ENCODE data around the gene DCAF12. TPM values are rescaled to one million over a fixed set of nuclear protein-coding genes. Genes with fewer than 3 reads are reported as not detected.

Gene DCAF12
- total RNA-seq, 3 donors from 2014 or later (not counting 1 experiment from before 2014, with no cell fraction given), result 14.9 to 24.3 (median 21.3) TPM

- DNase-seq (no peak), ATAC-seq (no peak)
- no peak for TF ChIP-seq CTCF (IDR thresholded peaks at IDR 0.05)
- H3K27ac ChIP-seq (ENCODE audit: low read length), result no peak overlapping the region
- 98% methylated on average over 5 of the region's 5 CpGs for WGBS (ENCODE audit: insufficient coverage)
- Mint-ChIP-seq H3K4me1 (peaks cover 7 to 21% of the 10 kb centered on the region in 2 donors), H3K9me3 (no peaks in the 10 kb centered on the region), H3K36me3 (peaks cover 11% of the 10 kb centered on the region), H3K27me3 (ENCODE audit: low read depth in 2 of 2) (no peaks in the 10 kb centered on the region), H3K27ac (peak overlapping the region in 1 of 2 donors; percentile 69), H3K4me3 (no peak overlapping the region)
- no peak overlapping the region for H3K4me3 ChIP-seq (ENCODE audit: low read length)
- intact Hi-C loops (cut with micrococcal nuclease), result no loop called here
- H3K4me1 ChIP-seq (ENCODE audit: control insufficient read depth, insufficient read depth, low read length), result no peaks in the 10 kb centered on the region
- H3K27me3 ChIP-seq (ENCODE audit: control insufficient read depth, insufficient read depth, low read length), result no peaks in the 10 kb centered on the region
- H3K9me3 ChIP-seq (ENCODE audit: control insufficient read depth, insufficient read depth, low read length), result no peaks in the 10 kb centered on the region
- H3K36me3 ChIP-seq (ENCODE audit: control insufficient read depth, insufficient read depth, low read length), result peaks cover 66% of the 10 kb centered on the region
Measured at GRCh38 chr9:34106110-34106509, 20.4 kb downstream of the DCAF12 start.

DNA sequence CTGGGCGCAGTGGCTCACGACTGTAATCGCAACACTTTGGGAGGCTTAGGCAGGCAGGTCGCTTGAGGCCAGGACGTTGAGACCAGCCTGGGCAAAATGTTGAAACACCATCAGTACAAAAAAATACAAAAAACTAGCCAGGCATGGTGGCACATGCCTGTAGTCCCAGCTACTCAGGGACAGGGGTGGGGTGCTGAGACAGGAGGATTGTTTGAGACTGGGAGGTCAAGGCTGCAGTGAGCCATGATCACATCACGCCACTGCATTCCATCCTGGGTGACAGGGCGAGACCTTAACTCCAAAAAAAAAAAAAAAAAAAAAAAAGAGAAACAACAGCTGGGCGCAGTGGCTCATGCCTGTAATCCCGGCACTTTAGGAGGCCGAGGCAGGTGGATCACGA is 23.7 kb downstream of the DCAF12 start:
- DNase-seq, result no peak
- Mint-ChIP-seq H3K4me1 (peaks cover 0 to under 1% of the 10 kb centered on the region in 2 donors), H3K9me3 (no peaks in the 10 kb centered on the region), H3K4me3 (no peak overlapping the region), H3K27ac (no peak overlapping the region), H3K36me3 (peaks cover 11% of the 10 kb centered on the region), H3K27me3 (ENCODE audit: low read depth in 2 of 2) (no peaks in the 10 kb centered on the region)
- Histone ChIP-seq H3K4me1 (ENCODE audit: control insufficient read depth, insufficient read depth, low read length) (no peaks in the 10 kb centered on the region), H3K36me3 (ENCODE audit: control insufficient read depth, insufficient read depth, low read length) (peaks cover 68% of the 10 kb centered on the region), H3K9me3 (ENCODE audit: control insufficient read depth, insufficient read depth, low read length) (no peaks in the 10 kb centered on the region), H3K4me3 (ENCODE audit: low read length) (no peak overlapping the region), H3K27me3 (ENCODE audit: control insufficient read depth, insufficient read depth, low read length) (no peaks in the 10 kb centered on the region), H3K27ac (ENCODE audit: low read length) (no peak overlapping the region)
- TF ChIP-seq CTCF (IDR thresholded peaks at IDR 0.05), result no peak
- intact Hi-C loops (cut with micrococcal nuclease), result no loop called here
- 95% methylated on average over 11 of the region's 11 CpGs for WGBS (ENCODE audit: insufficient coverage)
- ATAC-seq, result no peak

DNA sequence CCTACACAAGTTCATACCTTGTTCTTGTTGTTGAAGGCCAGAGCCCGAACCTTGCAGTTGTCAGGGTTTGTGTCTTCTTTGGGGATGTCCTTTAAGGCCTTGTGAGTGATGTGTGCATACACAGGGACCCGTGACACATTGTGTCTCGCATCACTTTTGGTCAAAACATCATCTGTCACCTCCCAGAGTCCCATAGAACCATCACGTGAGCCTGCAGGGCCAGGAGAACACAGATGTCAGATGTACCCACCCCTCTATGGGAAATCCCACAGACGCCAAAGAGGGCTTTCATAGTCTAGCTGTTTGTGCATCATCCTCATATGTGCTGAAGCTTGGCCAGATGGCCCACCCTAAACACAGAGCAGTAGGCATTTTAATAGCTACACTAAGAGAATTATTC is 28.2 kb downstream of the DCAF12 start:
- no peak overlapping the region for H3K4me3 ChIP-seq (ENCODE audit: low read length)
- H3K4me1 ChIP-seq (ENCODE audit: control insufficient read depth, insufficient read depth, low read length), result no peaks in the 10 kb centered on the region
- no peak overlapping the region for H3K27ac ChIP-seq (ENCODE audit: low read length)
- Mint-ChIP-seq H3K36me3 (peaks cover 2% of the 10 kb centered on the region), H3K27me3 (ENCODE audit: low read depth in 2 of 2) (no peaks in the 10 kb centered on the region), H3K9me3 (no peaks in the 10 kb centered on the region), H3K4me3 (no peak overlapping the region), H3K27ac (no peak overlapping the region), H3K4me1 (peaks cover 0 to 2% of the 10 kb centered on the region in 2 donors)
- H3K9me3 ChIP-seq (ENCODE audit: control insufficient read depth, insufficient read depth, low read length), result no peaks in the 10 kb centered on the region
- ATAC-seq (no peak), DNase-seq (no peak)
- no peaks in the 10 kb centered on the region for H3K27me3 ChIP-seq (ENCODE audit: control insufficient read depth, insufficient read depth, low read length)
- TF ChIP-seq CTCF (IDR thresholded peaks at IDR 0.05), result no peak
- H3K36me3 ChIP-seq (ENCODE audit: control insufficient read depth, insufficient read depth, low read length), result peaks cover 59% of the 10 kb centered on the region
- intact Hi-C loops (cut with micrococcal nuclease), result no loop called here
- 74% methylated on average over 5 of the region's 5 CpGs for WGBS (ENCODE audit: insufficient coverage)

DNA sequence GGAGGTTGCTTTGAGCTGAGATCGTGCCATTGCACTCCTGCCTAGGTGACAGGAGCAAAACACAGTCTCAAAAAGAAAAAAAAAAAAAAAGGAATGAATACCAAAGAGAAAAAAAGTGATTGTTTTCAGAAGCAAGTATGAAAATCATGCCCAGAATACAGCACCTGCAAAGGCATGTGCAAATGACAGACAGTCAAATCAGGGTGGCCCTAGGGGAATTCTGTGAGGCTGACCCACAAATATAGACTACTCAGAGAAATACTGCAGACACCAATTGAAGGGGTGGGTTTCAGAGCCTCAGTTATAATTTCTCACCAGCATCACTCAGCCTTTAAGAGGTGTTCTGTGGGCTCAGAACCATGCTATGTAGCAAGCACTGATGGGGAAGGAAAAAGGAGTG is 28.6 kb downstream of the DCAF12 start:
- no peak overlapping the region for H3K4me3 ChIP-seq (ENCODE audit: low read length)
- no peak overlapping the region for H3K4me3 Mint-ChIP-seq
- H3K4me1 ChIP-seq (ENCODE audit: control insufficient read depth, insufficient read depth, low read length), result no peaks in the 10 kb centered on the region
- intact Hi-C loops (cut with micrococcal nuclease), result no loop called here
- no peak overlapping the region for H3K27ac Mint-ChIP-seq
- H3K9me3 ChIP-seq (ENCODE audit: control insufficient read depth, insufficient read depth, low read length), result no peaks in the 10 kb centered on the region
- peaks cover 7% of the 10 kb centered on the region for H3K36me3 Mint-ChIP-seq
- peaks cover 0 to 5% of the 10 kb centered on the region in 2 donors for H3K4me1 Mint-ChIP-seq
- no peaks in the 10 kb centered on the region for H3K27me3 Mint-ChIP-seq (ENCODE audit: low read depth in 2 of 2)
- H3K9me3 Mint-ChIP-seq, result no peaks in the 10 kb centered on the region
- H3K27me3 ChIP-seq (ENCODE audit: control insufficient read depth, insufficient read depth, low read length), result no peaks in the 10 kb centered on the region
- DNase-seq (no peak), ATAC-seq (no peak)
- 93% methylated on average over 1 of the region's 1 CpG for WGBS (ENCODE audit: insufficient coverage)
- peaks cover 59% of the 10 kb centered on the region for H3K36me3 ChIP-seq (ENCODE audit: control insufficient read depth, insufficient read depth, low read length)
- TF ChIP-seq CTCF (IDR thresholded peaks at IDR 0.05), result no peak
- no peak overlapping the region for H3K27ac ChIP-seq (ENCODE audit: low read length)
